ENCODE measurements around the gene SNX32. TPM values are rescaled to one million over a fixed set of nuclear protein-coding genes. Genes with fewer than 3 reads are reported as not detected.

The SNX32 gene
- total and polyA plus RNA-seq, 2 of the 13 experiments (the other 11 are each of a cell fraction or from before 2014, with no cell fraction given) = 0.09 to 0.34 TPM

DNA sequence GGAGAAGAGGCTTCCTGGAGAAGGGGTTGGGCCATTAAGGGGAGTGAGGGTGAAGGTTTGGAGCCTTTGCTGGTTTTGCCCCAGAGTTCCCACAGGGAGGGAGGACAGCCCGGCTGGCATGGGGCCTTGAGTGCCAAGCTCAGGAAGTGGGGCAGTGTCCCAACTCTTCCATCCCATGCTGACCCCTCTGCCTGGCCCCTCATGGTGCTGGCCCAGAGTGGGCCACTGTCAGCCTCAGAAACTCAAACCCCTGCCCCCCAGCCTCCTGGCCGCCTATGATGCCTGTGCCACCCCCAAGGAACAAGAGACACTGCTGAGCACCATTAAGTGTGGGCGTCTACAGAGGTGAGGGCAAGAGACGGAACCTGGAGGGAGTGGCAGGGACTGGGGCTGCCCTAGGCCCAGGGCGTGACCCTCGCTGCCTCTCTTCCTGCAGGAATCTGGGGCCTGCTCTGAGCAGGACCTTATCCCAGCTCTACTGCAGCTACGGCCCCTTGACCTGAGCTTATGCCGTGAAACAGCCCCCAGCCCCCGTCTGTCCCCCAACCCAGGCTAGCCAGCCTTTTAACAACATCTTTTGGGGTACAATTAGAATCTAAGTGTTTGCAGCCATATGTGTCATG lies 31.9 kb downstream of the SNX32 start:
- in situ Hi-C loops (cut with HindIII; ENCODE audit: extremely low pct_ligation_motif_present, low pct_unique_long_range_greater_than_20kb) (no loop called here), intact Hi-C loops (cut with micrococcal nuclease; ENCODE audit: unreplicated experiment) (no loop called here)
- no TSS peak for BruUV-seq (replicated peaks)
- H4K20me1 ChIP-seq (ENCODE audit: insufficient read depth, low read length) = no peaks in the 10 kb centered on the region
- no peaks in the 10 kb centered on the region for H3K27me3 ChIP-seq (ENCODE audit: control insufficient read depth in 1 of 2, insufficient read depth in 2 of 2, low read length in 2 of 2)
- ATAC-seq (no peak), FAIRE-seq (no peak), DNase-seq (ENCODE audit: low spot score) (no peak)
- peaks cover 22% of the 10 kb centered on the region for H3K4me1 ChIP-seq (ENCODE audit: insufficient read depth, low read length)
- ChIA-PET POLR2A (interaction anchor here (1.2 kb wide), 1 partner anchor 25 kb away, joined by 3 read pairs; the partner anchor contains the start of gene CCDC85B), CTCF (ENCODE audit: low intra/inter-chr PET ratio, low total read pairs) (no interaction called here)
- H3K4me3 ChIP-seq (replicated peaks in 1 of 3; ENCODE audit: insufficient read depth in 1 of 3, low read depth in 2 of 3, low read length in 3 of 3) = no peak overlapping the region
- no peak overlapping the region for H3K4me2 ChIP-seq (ENCODE audit: low read depth, low read length)
- WGBS (ENCODE audit: low lambda C conversion rate) = 98% methylated on average over 5 of the region's 9 CpGs
- peaks cover 14 to 51% of the 10 kb centered on the region in 2 experiments; a peak in 4 of 5 replicates for H3K36me3 ChIP-seq (replicated peaks in 1 of 2; ENCODE audit: control insufficient read depth in 1 of 2, insufficient read depth in 2 of 2, low read length in 2 of 2)
- TF ChIP-seq RNF2 (conservative IDR thresholded peaks at IDR 0.05; ENCODE audit: low read depth) = no peak
- no peak for TF ChIP-seq KLF13 (CRISPR knock-in tag; IDR thresholded peaks at IDR 0.05)
- TF ChIP-seq MED8 (CRISPR knock-in tag; IDR thresholded peaks at IDR 0.05; ENCODE audit: insufficient replicate concordance) = no peak
- TF ChIP-seq, protein P1, sequence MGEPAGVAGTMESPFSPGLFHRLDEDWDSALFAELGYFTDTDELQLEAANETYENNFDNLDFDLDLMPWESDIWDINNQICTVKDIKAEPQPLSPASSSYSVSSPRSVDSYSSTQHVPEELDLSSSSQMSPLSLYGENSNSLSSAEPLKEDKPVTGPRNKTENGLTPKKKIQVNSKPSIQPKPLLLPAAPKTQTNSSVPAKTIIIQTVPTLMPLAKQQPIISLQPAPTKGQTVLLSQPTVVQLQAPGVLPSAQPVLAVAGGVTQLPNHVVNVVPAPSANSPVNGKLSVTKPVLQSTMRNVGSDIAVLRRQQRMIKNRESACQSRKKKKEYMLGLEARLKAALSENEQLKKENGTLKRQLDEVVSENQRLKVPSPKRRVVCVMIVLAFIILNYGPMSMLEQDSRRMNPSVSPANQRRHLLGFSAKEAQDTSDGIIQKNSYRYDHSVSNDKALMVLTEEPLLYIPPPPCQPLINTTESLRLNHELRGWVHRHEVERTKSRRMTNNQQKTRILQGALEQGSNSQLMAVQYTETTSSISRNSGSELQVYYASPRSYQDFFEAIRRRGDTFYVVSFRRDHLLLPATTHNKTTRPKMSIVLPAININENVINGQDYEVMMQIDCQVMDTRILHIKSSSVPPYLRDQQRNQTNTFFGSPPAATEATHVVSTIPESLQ (CRISPR knock-in tag; conservative IDR thresholded peaks at IDR 0.05) = no peak
- no peak for TF ChIP-seq POGZ (CRISPR knock-in tag; IDR thresholded peaks at IDR 0.05)
- no peak for TF ChIP-seq KLF16 (CRISPR knock-in tag; IDR thresholded peaks at IDR 0.05)
- TF ChIP-seq FOXA3 (CRISPR knock-in tag; IDR thresholded peaks at IDR 0.05) = no peak
- no peak for TF ChIP-seq ZBTB7B (CRISPR knock-in tag; IDR thresholded peaks at IDR 0.05)
- no peak for TF ChIP-seq MIXL1 (CRISPR knock-in tag; IDR thresholded peaks at IDR 0.05)
- no peak for TF ChIP-seq ZFAT (CRISPR knock-in tag; conservative IDR thresholded peaks at IDR 0.05)
- TF ChIP-seq, protein P2, sequence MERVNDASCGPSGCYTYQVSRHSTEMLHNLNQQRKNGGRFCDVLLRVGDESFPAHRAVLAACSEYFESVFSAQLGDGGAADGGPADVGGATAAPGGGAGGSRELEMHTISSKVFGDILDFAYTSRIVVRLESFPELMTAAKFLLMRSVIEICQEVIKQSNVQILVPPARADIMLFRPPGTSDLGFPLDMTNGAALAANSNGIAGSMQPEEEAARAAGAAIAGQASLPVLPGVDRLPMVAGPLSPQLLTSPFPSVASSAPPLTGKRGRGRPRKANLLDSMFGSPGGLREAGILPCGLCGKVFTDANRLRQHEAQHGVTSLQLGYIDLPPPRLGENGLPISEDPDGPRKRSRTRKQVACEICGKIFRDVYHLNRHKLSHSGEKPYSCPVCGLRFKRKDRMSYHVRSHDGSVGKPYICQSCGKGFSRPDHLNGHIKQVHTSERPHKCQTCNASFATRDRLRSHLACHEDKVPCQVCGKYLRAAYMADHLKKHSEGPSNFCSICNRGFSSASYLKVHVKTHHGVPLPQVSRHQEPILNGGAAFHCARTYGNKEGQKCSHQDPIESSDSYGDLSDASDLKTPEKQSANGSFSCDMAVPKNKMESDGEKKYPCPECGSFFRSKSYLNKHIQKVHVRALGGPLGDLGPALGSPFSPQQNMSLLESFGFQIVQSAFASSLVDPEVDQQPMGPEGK (CRISPR knock-in tag; IDR thresholded peaks at IDR 0.05) = no peak
- no peak for TF ChIP-seq ARID5B (CRISPR knock-in tag; IDR thresholded peaks at IDR 0.05)
- TF ChIP-seq GABPB1 (CRISPR knock-in tag; IDR thresholded peaks at IDR 0.05) = no peak
- no peak for TF ChIP-seq KDM4B (CRISPR knock-in tag; IDR thresholded peaks at IDR 0.05)
- TF ChIP-seq ZNF350 (CRISPR knock-in tag; IDR thresholded peaks at IDR 0.05; ENCODE audit: borderline replicate concordance, low read depth) = no peak
- H2AFZ ChIP-seq (ENCODE audit: low read length) = no peak overlapping the region
- H3K9me3 ChIP-seq (ENCODE audit: low read length) = no peaks in the 10 kb centered on the region
- H3K27ac ChIP-seq (ENCODE audit: extremely low read length, insufficient read depth, low read length) = no peak overlapping the region
- H3K9ac ChIP-seq (ENCODE audit: insufficient read depth, low read depth, low read length) = no peak overlapping the region
- peaks cover 10% of the 10 kb centered on the region for H3K79me2 ChIP-seq (ENCODE audit: insufficient read depth, low read length)
